NK-92 (cell line): ENCODE results near the gene PRM1.
"Not testable (repeated sequence)": the region's sequence is repeated elsewhere in the genome, so short reads cannot be mapped to it uniquely, and the experiment has no call there.

Source experiments
- DNase-seq: peaks from one replicate; lab custom pipeline; 2025; ENCODE audit not compliant: unreplicated experiment; lab: John Stamatoyannopoulos, UW

Gene PRM1

GRCh38 chr16:11298143-11298900 lies 17.2 kb upstream of the PRM1 start:
- DNase-seq, result no peak

GRCh38 chr16:11297492-11298142 lies 16.5 kb upstream of the PRM1 start:
- DNase-seq, result no peak

- DNase-seq, result no peak
Observed at GRCh38 chr16:11296706-11297491, 15.8 kb upstream of the PRM1 start.

- DNase-seq, result no peak
Observed at GRCh38 chr16:11296351-11296705, 15.2 kb upstream of the PRM1 start.

- DNase-seq, result no peak
Observed at GRCh38 chr16:11295672-11296071, 14.5 kb upstream of the PRM1 start.

- no peak for DNase-seq
Observed at GRCh38 chr16:11292076-11292748, 11.1 kb upstream of the PRM1 start.

- no peak for DNase-seq
Observed at GRCh38 chr16:11291091-11291703, 10.1 kb upstream of the PRM1 start.

GRCh38 chr16:11290102-11290893 lies 9.2 kb upstream of the PRM1 start:
- no peak for DNase-seq

GRCh38 chr16:11289696-11290095 lies 8.6 kb upstream of the PRM1 start:
- not testable (repeated sequence) for DNase-seq

GRCh38 chr16:11289202-11289601 lies 8.1 kb upstream of the PRM1 start:
- no peak for DNase-seq

- DNase-seq, result no peak
Observed at GRCh38 chr16:11285842-11286241, 4.7 kb upstream of the PRM1 start.

GRCh38 chr16:11283820-11284248 lies 2.7 kb upstream of the PRM1 start:
- DNase-seq, result no peak

GRCh38 chr16:11278681-11279628 lies 2.2 kb downstream of the PRM1 start:
- DNase-seq, result no peak

GRCh38 chr16:11277607-11278337 lies 3.4 kb downstream of the PRM1 start:
- DNase-seq, result no peak

- DNase-seq, result no peak
Observed at GRCh38 chr16:11276896-11277593, 4.1 kb downstream of the PRM1 start.

- DNase-seq, result no peak
Observed at GRCh38 chr16:11276143-11276895, 4.8 kb downstream of the PRM1 start, which contains the start of gene PRM2. TSS of gene PRM2 (minus strand) at chr16:11276480. CDS start at chr16:11276370, 110 bp downstream.

GRCh38 chr16:11274964-11275363 lies 6.2 kb downstream of the PRM1 start:
- DNase-seq, result no peak
